PFSK-1 (cell line): ENCODE measurements around the gene SARM1.

Experiments
- FOXP2 ChIP-seq: optimal IDR thresholded peaks from 2 replicates; pipeline ENCODE3; 2011; ENCODE audit warnings: borderline replicate concordance, control low read depth, inconsistent platforms; ENCODE audit not compliant: insufficient read depth; ENCODE audit errors: extremely low read length, extremely low read depth
- POLR2AphosphoS5 ChIP-seq: IDR thresholded peaks from 2 replicates; pipeline ENCODE4 v1.6.1; 2012; ENCODE audit warnings: low read depth, mild to moderate bottlenecking, control low read depth, low read length, moderate library complexity
- SIN3A ChIP-seq: IDR thresholded peaks from 2 replicates; pipeline ENCODE4 v1.6.1; 2012; ENCODE audit warnings: mild to moderate bottlenecking, low read length, moderate library complexity, borderline replicate concordance; ENCODE audit not compliant: insufficient read depth

GRCh38 chr17:28407130-28407973 lies 35.9 kb downstream of the SARM1 start:
- TF ChIP-seq SIN3A (no peak), POLR2AphosphoS5 (no peak), FOXP2 (no peak)
